Astrocyte (in vitro differentiated cells and primary cell): ENCODE results near the gene B2M.
"Not testable (repeated sequence)": the region's sequence is repeated elsewhere in the genome, so short reads cannot be mapped to it uniquely, and the experiment has no call there.

Experiments
- CTCF ChIP-seq: IDR thresholded peaks from 2 replicates; pipeline ENCODE4 v1.5.1; 2011; ENCODE audit warnings: low read depth, mild to moderate bottlenecking, inconsistent platforms, low read length, moderate library complexity; ENCODE audit not compliant: insufficient read depth
- EZH2 ChIP-seq: IDR thresholded peaks from 2 replicates; pipeline ENCODE4 v1.6.1; 2012; ENCODE audit warnings: mild to moderate bottlenecking, low read length, inconsistent platforms; ENCODE audit not compliant: insufficient read depth

DNA sequence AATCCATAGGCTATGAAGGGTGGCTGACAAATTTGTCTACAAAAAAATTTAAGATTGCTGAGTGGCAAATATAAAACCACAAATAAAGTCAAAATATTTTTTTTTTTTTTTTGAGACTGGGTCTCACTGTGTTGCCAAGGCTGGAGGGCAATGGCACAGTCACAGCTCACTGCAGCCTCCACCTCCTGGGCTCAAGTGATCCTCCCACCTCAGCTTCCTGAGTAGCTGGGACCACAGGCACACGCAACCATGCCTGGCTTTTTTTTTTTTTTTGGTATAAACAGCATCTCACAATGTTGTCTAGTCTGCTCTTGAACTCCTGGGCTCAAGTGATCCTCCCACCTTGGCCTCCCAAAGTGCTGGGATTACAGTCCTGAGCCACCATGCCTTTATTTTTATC is 21.1 kb upstream of the B2M start:
- TF ChIP-seq CTCF, EZH2: not testable (repeated sequence)
